Measurements from ENCODE around the gene CDH4.

Gene CDH4

DNA sequence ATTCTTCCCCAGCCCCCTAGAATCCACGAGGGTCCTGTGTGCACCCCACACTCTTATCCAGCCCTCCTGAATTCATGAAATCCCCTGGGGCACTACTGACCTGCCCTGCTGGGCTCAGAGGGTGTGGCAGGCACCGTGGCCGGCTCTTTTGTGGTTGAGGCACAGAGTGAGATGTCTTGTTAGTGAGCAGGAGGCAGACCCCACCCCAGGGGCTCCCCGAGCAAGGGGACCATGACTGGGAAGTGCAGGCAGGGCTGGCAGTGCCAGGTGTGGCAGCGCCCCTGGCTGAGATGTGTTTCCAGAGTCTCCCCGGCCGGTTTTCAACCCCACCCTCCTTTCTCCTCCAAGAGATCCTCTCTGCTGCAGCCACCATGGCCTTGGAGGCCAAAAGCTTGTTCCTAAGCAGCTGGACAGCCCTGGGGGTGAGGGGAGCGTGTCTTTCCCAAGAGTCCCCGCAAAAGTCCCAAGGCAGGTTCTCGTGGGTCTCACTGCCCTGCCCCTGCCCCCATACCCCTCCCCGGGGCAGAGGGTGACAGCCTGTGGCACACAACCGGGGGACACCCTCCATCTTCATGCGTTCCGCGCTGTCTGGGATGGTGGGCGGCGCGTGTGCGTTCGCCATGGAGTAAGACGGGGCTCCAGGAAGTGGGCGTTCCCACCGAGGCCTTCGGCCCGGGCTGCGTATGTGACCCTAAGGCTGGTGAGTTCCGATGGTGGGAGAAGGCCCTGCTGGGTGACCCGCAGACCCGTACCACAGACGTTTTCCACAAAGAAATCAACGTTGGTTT lies 604.8 kb downstream of the CDH4 start:
- FAIRE-seq (no peak), DNase-seq (ENCODE audit: insufficient read length, low spot score) (no peak)

DNA sequence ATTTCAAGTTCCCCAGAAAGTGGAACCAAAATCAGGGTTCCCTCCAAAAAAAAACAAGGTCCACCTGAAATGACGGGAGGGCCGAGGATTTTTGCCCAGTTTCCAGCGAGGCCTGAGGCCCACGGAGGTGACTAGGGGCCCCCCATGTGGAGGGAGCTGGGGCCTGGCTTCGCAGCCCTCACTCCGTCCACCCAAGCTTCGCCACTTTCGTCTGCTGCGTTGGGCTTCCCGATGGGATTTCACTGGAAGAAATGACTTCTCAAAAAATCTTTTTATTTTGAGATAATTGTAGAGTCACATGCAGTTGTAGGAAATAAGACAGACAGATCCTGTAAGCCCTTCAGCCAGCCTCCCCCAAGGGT lies 605.3 kb downstream of the CDH4 start:
- no peak for FAIRE-seq
- no peak for DNase-seq (ENCODE audit: insufficient read length, low spot score)

DNA sequence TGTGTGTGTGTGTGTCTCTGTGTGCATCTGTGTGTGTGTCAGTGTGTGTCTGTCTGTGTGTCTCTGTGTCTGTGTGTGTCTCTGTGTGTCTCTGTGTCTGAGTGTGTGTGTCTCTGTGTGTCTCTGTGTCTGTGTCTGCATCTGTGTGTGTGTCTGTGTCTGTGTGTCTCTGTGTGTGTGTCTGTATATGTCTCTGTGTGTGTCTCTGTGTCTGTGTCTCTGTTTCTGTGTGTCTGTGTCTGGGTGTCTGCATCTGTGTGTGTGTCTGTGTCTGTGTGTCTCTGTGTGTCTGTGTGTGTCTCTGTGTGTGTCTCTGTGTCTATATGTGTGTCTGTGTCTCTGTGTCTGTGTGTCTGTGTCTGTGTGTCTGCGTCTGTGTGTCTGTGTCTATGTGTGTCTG lies 605.8 kb downstream of the CDH4 start:
- no peak for DNase-seq (ENCODE audit: insufficient read length, low spot score)
- FAIRE-seq, result no peak

DNA sequence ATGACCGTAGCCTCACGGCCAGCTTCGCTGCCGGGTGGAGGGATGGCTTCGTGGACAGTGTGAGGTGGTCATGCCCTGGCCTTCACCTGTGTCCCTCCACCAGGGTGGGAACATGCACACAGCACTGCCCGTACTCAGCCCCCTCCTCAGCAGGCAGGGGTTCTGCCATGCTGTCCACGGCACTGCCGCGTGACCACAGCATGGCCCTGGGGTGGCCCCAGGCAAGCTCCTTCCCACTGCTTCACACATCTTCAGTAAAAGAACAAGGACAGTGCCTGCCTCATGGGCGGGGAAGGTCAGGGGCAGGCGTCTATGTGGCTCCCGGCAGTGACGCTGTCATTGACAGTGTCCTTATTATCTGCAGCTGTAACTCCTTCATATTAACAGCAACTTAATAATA lies 607.7 kb downstream of the CDH4 start:
- DNase-seq (ENCODE audit: insufficient read length, low spot score), result no peak
- no peak for FAIRE-seq

DNA sequence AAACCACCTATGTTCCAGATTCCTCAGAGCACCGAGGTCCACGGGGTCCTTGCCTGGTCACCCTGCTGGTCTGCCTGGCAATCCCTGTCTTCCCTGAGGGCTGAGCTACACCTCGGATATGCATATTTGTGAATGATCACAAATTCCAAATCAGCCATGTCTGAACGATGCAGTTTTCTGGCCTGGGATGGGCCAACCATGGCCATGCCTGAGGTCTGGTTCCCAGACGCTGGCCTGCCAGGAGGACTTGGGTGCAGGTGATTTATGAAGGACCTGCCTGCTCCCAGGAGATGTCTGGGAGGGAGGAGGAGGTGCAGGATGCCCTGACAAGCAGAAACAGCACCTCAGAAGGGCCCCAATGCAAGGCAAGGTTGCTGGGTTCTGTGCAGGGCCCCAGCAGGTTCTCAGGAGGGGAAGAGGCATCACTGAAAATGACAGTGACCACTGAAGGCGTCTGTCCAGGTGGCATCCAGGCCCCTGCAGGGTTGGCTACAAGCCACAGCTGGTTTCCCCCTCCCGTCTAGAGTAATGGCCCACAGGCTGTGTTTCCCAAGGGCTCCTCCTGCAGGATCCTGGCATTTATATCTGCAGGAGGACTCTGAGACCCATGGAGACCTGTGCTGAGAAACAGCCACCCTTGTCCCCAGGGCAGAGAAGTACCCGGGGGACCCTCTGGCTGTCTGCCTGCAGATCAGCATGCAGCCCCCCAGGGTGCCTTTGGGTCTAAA lies 608.4 kb downstream of the CDH4 start:
- DNase-seq (ENCODE audit: insufficient read length, low spot score) (no peak), FAIRE-seq (no peak)

DNA sequence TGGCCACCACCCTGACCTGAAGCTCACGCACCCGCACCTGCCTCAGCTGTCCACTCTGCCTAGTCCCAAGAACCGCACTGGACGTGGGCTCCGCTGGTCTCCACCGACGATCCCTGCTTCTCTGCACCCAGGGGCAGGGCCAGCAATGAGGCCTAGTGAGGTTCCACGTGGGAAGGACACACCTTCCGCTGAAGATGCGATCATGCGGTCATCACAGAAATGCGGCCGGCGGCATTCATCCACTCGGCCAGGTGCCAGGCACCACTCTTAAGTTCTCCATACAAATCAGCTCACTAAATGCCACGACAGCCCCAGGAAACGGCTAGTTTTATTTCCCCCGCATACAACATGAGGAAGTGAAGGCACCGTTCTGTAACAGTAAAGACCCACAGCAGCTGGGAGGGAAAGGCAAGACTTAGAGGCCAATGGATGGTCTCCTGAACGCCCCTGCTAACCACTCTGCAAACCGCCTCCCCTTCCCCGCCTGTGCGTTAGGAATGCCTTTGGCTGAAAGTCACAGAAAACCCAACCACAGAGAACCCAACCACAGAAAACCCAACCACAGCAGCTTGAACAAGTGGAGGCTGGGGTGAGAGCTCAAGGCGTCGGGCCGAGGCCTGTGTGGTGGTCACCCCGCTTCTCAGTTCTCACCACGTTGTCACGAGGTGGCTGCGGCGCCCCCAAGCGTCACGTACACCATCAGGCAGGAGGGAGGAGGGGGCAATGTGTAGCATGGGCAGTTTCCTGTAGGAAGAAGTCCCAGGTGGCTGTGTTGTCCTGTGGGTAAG lies 609.2 kb downstream of the CDH4 start:
- FAIRE-seq (no peak), DNase-seq (ENCODE audit: insufficient read length, low spot score) (no peak)

DNA sequence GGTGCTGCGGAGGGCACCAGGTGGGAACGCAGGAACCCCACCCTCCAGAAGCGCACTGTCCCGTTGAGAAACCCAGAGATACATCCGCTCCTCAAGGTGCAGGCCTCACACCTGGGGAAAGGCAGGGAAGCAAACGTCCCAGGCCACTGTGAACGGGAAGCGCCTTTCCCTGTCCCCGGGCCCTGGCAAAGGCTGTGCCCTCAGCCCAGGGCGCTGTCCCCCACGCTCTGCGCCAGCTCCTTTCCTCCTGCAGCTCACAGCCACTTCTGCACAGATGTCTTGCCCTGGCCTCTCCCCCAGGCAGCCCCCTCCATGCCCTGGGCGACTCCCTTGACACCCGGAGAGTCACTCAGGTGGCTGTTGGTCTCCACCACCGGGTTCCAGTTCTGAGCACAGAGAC lies 609.8 kb downstream of the CDH4 start:
- FAIRE-seq (no peak), DNase-seq (ENCODE audit: insufficient read length, low spot score) (no peak)

DNA sequence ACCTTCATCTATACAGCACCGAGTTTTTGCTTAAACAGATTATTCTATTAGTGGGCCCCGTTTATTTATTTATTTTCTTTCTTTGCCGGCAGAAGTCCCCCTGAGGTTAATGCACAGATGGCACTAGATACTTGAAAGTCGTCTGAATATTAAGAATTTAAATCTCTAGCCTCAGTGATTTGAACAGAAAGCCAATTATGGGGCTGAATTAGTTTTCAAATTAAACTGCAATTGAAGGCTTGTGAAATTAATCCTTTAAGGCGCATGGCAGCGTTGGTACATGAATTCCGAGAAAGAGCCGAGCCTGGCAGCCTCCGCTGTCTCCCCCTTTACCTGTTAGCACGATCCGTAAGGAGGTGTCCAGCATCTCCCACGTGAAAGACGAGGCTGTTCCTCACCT lies 610.8 kb downstream of the CDH4 start:
- FAIRE-seq (no peak), DNase-seq (ENCODE audit: insufficient read length, low spot score) (no peak)

DNA sequence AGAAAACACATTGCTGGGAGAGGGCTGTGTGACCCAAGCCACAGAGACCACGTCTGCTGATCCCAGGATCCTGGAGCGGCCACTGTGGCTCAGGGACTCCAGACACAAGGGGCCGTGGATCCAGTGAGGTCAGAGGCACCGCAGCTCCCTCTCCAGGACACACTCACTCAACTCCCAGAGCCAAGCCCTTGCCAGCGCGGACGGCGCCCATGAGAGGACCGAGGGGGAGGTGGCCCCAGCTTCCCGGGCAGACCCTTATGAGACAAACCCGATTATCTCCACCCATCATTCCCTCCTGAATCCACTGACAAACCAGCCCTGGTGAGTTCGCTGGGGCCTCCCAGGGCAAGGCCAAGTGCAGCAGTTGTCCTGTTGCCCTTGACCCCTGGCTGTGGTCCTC lies 612.4 kb downstream of the CDH4 start:
- FAIRE-seq (no peak), DNase-seq (ENCODE audit: insufficient read length, low spot score) (no peak)

DNA sequence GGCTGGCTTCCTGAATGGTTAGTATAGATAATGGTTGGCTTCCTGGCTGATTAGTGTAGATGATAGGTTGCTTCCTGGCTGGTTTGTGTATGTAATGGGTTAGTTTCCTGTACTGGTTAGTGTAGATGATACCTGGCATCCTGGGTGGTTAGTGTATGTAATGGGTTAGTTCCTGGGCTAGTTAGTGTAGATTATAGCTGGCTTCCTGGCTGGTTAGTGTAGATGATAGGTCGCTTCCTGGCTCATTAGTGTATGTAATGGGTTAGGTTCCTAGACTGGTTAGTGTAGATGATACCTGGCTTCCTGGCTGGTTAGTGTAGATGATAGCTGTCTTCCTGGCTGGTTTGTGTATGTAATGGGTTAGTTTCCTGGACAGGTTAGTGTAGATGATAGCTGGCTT lies 613.3 kb downstream of the CDH4 start:
- FAIRE-seq (no peak), DNase-seq (ENCODE audit: insufficient read length, low spot score) (no peak)

DNA sequence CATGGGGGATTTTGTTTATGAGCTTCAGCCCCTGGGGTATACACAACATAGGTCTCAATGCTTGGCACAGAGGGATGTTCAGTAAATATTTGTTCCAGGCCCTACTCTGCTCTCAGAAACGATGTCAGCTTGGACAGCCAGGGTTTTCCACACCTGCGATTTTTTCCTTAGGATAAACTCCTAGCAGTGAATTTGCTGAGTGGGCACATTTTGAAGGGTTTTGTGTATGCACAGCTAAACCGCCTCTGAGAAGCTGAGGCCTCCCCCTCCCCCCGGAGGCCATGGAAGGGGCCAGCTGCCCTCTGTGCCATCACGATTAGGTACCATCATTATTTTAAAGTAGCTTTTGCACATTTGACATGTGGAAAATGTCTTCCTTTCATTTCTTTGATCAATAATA lies 614.1 kb downstream of the CDH4 start:
- DNase-seq (ENCODE audit: insufficient read length, low spot score) (no peak), FAIRE-seq (no peak)

DNA sequence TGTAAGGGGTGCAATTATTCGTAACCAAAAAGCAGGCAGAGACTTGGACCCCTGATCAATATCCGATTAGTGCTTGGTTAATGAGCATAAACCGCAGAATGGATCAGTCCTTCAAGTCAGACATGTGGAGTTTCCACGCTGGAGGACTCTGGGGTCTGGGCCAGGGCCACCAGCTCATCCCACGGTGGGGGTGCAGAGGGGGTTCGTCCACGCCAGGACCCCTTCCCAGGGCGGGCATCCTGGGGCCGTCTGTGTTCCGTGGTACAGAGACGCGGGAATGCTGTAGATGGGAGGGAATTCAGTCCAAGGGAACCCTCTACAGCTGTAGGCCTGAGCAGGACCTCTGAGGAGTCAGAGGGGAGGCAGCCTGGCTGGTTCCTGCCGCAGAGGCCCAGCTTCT lies 615.9 kb downstream of the CDH4 start:
- DNase-seq (ENCODE audit: insufficient read length, low spot score), result no peak
- no peak for FAIRE-seq

DNA sequence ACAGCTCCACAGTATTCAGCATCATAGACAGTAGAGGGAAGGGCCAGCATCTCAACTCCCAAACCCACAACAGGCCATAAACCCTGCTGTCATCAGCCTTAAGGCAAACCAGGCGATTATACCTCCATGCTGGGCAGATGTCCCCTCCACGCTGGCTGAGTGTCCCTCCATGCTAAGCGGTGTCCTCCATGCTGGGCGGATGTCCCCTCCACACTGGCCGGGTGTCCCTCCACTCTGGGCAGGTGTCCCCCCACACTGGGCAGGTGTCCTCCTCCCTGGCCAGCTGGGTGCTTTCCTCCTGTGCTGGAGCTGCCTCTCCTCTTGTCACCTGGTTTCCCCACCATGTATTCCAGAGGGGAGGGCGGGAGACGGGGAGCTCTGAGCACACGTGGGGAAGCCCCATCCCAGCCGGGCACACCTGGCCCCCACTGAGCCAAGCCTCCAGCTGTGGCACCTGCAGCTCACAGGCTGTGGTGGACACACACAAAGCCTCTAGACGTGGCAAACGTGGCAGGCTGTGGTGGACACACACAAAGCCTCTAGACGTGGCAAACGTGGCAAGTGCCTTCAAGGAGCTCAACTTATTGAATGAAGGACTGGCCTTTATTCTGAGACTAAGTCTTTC lies 616.5 kb downstream of the CDH4 start:
- DNase-seq (ENCODE audit: insufficient read length, low spot score), result no peak
- FAIRE-seq, result no peak

DNA sequence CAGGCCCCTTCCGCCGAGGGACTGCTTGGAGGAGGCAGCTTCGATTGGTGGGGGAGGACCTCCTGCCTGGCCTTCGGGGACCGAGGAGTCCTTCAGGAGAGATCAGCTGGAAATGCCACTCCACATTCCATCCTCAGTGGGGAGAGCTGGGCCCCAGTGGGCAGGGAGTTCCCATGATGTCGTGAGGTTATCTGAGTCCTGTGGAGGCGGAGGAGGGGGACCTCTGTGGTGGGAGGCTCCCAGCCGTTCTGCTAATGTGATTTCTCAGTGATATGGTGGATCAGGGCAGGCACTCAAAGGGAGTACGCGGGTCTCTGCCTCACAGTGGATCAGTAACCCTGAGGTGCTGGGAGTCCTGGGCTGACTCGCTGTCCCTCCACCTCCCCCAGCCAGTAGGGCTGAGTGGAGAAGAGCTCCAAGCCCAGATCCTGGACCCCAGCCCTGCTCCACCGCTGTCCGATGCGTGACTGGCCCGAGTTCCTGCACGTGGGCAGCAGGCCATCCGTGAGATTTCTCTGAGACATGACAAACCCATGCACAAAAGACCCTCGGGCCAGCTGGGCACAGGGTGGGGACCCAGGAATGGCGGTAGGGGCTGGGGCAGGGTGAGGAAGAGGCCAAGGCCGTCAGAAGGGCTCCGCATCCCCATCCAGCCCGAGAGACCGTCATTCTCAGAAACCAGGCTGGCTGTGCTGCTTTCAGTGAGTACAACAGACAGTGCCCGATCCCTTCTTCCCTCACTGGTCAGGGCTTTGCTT lies 617.9 kb downstream of the CDH4 start:
- FAIRE-seq (no peak), DNase-seq (ENCODE audit: insufficient read length, low spot score) (no peak)

DNA sequence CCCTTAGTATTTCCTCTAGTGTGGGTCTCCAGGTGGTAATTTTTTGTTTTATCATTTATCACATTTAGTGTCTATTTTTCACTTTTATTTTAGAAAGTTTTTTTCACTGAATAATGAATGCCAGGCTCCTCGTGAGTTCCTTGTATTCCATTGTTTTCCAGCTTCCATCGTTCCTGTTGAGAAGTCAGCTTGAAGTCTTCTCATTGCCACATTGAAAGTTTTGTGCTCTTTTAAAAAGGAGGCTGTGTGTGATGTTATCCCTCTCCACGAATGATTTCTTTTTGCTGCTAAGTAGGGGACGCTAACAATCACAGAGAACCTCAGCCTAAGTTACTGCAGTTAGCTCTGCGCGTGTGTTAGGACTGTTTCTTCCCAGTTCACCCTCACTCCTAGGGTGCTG lies 619.1 kb downstream of the CDH4 start:
- no peak for FAIRE-seq
- no peak for DNase-seq (ENCODE audit: insufficient read length, low spot score)

DNA sequence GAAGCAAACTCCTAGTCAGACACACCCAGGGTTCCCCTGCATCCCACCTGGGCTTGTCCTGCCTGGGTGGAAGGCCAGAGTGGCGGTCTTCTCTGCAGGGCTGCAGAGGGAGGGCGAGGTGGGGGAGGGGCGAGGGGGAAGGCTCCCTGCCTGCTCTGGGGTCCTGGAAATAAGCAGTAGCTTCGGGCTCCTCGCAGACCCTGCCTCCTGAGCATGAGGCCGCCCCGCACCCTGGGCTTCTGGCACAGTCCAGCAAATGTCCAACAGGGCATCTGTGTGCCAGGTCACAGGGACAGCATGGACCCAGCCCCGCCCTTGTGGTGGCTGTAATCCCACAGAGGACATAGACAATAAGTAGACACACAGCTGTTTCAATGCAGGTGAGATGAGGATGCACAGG lies 619.9 kb downstream of the CDH4 start:
- no peak for DNase-seq (ENCODE audit: insufficient read length, low spot score)
- FAIRE-seq, result no peak

DNA sequence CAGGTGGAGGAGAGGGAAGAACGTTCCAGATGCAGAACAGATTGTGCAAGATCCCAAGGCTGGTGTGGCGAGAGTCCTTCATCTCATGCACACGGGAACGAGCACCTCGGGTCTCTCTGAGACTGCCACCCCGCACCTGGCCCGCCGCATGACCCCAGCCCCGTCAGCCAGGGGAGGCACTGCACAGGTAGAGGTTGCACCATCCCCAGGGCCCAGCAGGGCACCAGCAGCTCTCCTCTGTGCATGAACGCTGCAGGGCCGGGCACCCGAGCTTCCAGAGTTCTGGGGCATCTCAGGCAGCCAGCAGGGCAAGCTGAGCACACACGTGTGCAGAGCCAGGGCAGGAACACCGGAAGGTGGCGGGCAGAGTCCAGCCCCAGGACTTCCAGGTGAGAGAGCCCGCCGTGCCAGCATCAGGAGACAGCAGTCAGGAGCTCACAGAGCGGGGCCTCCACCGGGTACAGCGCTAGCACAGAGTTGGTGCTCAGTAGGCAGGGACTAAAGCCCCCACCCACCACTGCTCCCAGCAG lies 620.4 kb downstream of the CDH4 start:
- DNase-seq (ENCODE audit: insufficient read length, low spot score), result no peak
- FAIRE-seq, result no peak

DNA sequence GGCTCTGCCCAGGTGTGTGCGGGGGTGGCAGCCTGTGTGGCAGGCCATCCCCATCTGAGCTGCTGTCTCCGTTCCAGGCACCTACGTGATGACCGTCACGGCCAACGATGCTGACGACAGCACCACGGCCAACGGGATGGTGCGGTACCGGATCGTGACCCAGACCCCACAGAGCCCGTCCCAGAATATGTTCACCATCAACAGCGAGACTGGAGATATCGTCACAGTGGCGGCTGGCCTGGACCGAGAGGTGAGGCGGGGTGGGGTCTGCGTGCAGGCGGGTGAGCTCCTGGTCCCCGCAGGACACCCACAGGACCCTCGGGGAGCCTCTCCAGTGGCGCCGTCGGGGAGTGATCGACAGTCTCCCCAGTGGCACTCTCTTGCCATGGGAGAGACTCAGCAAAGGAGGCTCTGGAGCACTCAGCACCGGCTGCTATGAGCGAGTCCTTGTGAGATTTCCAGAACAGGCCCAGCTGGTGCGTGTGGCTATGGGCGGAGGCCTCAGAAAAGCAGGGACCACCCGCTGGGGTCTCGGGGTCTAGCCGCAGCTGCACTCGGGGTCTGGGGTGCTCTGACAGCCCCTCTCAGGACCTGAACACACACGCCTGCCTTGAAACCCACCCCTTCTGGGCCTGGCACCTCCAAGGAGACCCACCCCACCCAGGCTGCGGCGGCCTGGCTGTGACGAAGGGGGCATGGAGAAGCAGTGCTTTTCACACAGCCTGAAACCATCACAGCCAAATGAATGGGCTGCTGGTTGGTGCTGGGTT lies 621.8 kb downstream of the CDH4 start:
- no peak for DNase-seq (ENCODE audit: insufficient read length, low spot score)
- no peak for FAIRE-seq

DNA sequence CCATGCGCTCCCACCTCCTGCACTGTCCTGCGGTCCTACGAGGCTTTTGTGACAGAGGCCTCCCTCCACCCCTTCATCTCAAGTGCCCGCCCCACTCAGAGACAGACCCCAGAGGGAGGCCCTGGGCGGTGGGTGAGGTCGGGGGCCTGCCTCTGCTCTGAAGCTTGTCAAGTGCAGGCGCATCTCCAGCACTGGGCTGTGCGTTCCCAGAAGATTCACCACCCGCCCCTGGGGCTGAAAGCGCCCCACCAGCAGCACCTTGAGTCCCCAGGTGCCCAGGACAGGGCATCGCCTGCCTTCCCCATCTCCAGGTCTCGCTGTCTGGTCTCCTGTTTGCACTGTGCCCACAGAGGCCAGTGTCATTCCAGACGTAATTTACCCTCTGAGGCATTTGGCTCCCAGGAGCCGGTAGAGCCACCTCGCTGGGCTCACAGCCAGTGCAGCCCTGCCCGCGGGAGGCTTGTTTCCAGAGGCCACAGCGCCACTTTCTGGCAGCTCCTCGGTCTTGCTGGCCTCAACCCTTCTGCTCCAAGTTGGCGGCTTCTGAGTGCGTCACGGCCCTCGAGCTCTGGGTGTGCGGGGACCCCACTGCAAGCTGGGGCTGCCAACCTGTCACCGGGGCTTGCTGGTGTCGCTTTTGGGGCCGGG lies 622.5 kb downstream of the CDH4 start:
- DNase-seq (ENCODE audit: insufficient read length, low spot score) (no peak), FAIRE-seq (no peak)

All from GM19239 (cell line).